Measurements from ENCODE around the gene PARD6G.

Gene PARD6G

DNA sequence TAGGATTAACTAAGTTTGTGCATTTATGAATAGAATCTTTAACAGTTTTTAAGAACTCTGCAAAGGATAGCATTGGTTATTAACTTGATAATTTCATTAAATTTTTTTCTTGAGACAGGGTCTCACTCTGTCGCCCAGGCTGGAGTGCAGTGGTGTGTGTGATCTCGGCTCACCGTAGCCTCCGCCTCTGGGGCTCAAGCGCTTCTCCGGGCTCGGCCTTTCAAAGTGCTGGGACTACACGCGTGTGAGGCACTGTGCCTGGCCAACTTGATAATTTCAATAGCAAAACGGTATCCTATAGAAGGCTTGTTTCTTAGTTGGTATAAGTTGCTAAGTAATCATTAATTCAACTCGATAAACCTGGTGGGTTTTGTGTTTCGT lies 100.3 kb downstream of the PARD6G start:
- DNase-seq (ENCODE audit: low read depth in 2 of 2): no peak

DNA sequence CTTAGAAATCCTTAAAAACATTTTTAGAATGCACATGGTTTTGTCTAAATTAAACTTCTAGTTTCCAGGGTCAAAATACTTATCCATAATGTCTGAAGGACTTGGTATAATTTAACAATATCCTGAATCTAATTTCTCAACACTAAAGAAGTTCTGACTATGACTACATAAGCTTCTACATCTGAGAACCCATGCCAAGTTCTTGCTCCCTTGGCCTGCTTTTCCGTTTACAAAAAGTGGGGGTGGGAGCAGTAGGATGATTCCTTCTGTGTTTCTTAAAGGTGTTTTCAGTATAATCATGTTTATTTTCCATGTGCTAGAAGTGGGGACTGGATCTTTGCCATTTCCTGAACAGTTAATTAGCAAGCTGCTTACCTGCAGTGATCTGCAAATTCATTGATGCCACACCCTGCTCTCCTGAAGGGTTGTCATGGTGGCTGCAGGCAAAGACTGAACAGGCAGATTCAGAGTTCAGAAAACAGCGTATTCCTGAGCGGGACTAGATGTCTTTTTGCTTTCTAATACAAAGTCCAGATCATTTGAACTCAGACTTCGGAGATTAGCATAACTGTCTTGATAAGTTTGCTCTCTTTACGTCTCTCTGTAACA lies 102.0 kb downstream of the PARD6G start:
- no peak for DNase-seq (ENCODE audit: low read depth in 2 of 2)

DNA sequence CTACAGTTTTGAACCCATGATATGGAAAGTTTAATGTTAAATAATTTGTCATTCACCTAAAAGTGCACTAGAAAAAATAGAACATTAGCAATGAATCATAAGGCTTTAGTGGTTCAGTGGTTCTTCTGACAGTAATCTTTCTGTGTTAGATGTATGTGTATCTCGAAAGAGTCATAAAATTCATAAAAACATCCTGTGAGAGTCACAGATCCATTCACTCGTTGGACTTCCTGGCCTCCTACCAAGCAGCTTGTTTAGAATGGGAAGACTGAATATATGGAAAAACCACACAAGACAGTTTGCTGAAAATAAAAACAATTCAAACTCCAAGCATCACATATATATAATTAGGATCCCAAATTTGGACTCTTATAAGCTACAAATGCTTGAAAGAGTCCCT lies 103.4 kb downstream of the PARD6G start:
- DNase-seq (ENCODE audit: low read depth in 2 of 2): no peak

DNA sequence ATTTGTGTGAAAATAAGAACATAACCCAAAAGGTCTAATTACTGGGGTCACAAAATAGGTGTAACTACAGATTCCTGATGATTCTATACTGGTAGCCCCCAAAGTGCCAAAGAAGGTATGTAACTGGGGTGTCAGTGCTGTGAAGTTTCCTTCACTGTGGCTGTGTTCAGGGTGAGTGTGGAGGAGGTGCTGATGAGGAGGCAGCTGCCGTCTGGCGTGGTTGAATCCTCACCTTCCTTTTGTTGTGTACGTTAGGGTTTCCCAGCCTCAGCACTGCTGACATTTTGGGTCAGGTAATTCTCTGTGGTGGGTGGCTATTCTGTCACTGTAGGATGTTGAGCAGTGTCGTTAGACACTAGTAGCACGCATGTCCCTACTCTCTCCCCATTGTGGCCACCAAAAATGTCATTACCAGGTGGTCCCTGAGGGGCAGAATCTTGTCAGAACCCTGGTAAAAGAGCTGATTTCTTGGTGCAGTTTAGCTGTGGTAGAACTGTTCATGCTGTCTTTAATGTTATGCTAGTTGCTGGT lies 106.8 kb downstream of the PARD6G start:
- DNase-seq (ENCODE audit: low read depth in 2 of 2): no peak

DNA sequence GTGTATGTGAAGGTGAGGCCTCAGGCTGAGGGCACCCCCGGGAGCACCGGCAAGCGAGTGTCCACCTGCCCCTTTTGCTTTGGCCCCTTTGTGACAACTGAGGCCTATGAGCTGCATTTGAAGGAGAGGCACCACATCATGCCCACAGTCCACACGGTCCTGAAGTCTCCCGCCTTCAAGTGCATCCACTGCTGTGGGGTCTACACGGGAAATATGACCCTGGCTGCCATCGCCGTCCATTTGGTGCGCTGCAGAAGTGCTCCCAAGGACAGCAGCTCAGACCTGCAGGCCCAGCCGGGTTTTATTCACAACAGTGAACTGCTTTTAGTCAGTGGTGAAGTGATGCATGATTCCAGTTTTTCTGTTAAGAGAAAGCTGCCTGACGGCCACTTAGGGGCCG lies 109.3 kb downstream of the PARD6G start:
- no peak for DNase-seq (ENCODE audit: low read depth in 2 of 2)

DNA sequence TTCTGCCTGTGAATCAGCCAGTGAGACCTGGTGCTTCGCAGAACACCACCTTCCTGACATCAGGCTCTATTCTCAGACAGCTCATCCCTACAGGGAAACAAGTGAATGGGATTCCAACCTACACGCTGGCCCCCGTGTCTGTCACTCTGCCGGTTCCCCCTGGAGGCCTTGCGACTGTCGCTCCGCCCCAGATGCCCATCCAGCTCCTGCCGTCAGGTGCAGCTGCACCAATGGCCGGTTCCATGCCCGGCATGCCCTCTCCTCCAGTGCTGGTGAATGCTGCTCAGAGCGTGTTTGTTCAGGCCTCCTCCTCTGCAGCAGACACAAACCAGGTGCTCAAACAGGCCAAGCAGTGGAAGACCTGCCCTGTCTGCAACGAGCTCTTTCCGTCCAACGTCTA lies 110.2 kb downstream of the PARD6G start:
- no peak for DNase-seq (ENCODE audit: low read depth in 2 of 2)

DNA sequence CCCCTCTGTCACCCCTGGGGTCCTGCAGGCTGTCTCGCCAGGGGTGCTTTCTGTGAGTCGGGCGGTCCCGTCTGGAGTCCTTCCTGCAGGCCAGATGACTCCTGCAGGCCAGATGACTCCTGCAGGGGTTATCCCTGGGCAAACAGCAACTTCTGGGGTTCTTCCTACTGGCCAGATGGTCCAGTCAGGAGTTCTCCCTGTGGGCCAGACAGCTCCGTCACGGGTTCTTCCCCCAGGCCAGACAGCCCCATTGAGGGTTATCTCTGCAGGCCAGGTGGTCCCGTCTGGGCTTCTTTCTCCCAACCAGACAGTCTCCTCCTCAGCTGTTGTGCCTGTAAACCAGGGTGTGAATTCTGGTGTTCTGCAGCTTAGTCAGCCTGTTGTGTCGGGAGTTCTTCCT lies 110.6 kb downstream of the PARD6G start:
- no peak for DNase-seq (ENCODE audit: low read depth in 2 of 2)

DNA sequence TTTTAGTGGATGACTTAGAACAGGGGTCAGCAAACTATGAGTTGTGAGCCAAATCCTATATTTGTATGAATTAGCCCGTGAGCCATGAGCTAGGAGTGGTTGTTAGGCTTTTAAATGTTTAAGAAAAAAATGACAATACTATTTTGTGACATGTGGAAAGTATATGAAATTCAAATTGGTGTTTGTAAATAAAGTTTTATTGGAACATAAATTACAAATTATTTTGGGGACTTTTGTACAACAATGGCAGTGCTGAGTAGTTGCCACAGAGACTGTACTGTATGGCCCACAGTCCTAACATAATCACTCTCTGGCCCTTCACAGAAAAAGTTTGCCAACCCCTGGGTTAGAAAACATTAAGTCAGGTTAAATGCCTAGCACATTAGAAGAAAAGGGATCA lies 112.2 kb downstream of the PARD6G start:
- no peak for DNase-seq (ENCODE audit: low read depth in 2 of 2)

DNA sequence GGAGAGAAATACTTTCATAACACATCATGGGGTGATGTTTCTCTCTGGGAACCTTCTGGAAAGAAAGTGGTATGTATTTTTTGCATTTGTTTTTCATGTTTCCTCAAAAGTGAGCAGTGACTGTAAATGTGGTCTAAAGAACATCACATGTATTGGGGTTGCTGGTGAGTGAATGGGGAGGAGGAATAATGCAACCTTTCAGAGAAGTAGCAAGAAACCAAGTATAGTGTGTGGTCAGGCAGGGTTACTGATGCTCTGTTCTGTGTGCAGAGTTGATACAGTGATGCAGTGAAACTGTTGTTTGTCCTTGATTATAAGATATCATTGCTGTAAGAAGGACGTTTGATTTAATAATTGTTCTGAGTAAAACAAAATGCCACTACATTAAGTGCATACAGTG lies 114.2 kb downstream of the PARD6G start:
- DNase-seq (ENCODE audit: low read depth in 2 of 2): no peak

DNA sequence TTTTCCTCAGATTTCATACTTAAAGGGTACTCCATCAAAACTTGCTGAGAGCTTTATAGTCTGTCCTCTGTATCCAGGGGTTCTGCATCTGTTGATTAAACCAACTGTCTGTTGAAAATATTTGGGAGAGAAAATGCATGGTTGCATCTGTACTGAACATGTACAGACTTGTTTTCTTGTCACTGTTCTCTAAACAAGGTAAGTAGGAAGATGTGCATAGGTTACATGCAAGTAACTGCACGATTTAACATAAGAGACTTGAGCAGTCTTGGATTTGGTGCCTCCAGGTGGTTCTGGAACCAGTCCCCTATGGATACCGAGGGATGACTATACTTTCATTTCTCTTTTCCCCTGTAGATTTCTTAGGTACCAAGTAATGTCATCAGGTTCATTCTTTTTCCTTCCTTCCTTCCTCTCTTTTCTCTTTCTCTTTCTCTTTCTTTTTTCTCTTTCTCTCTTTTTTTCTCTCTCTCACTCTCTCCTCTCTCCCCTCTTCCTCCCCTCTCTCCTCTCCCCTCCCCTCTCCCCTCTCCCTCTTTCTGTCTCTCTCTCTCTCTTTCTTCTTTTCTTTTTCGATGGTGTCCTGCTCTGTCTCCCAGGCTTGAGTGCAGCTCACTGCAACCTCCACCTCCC lies 115.0 kb downstream of the PARD6G start:
- no peak for DNase-seq (ENCODE audit: low read depth in 2 of 2)

DNA sequence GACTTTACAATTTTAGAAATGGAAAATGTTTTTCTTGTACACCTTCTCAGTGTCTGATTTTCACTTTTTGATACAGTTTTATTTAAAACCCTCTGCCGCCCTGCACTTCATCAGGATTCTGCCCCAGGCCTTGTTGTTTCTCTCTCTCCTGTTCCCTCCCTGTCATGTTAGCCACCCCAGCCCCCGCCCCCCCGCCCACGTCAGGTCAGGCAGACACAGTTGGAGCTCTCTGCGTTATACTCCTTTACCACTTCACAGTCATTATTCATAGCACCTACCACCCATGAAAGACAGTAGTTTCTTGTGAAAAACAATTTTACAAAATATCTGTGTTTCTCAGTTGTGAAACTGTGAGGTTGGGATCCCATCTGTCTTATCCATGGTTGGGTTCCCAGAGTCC lies 116.8 kb downstream of the PARD6G start:
- DNase-seq (ENCODE audit: low read depth in 2 of 2): no peak

DNA sequence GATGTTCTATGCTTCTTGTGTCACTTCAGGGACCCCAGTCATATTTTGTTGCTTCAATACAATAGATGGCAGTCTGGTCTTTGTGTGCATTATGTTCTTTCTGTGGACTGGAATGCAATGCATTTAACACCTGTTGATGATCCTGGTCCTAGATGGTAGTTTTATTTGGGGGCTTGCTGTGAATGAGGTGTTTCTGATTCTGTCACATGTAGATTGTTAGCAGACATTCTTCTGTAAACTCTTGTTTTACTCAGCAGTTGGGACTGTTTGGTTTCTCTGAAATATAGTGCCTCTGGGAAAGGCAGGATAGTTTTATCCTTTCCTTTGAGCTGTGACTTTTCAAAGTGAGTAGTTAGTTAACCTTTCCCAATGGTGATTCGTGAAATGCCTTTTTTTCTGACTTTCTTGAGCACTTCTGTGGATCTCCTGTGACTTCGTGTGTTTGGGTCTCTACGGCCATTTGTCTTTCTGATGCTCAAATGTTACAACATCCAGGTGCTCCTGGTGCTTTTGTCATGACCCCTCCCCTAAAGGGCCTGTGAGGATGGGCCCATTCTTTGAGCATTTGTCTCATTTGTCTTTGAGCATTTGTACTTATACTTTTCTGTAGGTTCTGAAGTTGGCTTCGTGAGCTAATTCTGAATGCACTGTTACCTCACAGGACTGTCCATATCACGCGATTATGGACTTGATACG lies 117.5 kb downstream of the PARD6G start:
- no peak for DNase-seq (ENCODE audit: low read depth in 2 of 2)

DNA sequence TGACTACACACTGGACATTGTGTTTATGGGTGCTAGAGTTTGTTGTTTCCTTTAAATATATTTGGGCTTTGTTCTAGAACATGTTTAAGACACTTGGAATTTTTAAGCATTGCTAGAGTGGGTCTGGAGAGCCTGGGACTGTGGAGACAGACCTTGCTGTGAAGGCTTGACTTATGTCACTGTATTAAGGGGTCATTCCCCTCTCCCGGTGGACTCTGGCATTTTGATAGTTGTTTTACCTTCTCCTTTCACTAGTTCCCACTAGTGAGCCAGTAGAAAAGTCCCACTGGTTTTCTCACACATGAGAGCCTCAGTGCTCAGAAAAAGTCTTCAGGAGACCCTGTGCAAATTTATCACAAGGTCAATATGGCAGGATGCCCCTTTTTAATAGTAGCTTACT lies 119.7 kb downstream of the PARD6G start:
- DNase-seq (ENCODE audit: low read depth in 2 of 2): no peak

DNA sequence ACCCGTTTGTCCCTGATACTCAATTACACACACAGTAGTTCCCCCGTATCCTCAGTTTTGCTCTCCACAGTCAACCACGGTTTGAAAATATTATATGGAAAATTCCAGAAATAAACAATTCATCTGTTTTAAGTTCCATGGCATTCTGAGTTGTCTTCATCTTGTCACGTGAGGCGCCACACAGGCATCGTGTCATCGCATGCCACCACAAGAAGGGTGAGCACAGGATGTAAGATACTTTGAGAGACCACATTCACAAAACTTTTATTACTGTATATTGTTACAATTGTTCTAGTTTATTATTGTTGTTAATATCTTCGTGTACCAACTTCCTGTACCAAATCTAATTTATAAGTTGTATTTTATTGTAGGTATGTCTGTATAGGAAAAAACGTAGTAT lies 120.5 kb downstream of the PARD6G start:
- DNase-seq (ENCODE audit: low read depth in 2 of 2): no peak

DNA sequence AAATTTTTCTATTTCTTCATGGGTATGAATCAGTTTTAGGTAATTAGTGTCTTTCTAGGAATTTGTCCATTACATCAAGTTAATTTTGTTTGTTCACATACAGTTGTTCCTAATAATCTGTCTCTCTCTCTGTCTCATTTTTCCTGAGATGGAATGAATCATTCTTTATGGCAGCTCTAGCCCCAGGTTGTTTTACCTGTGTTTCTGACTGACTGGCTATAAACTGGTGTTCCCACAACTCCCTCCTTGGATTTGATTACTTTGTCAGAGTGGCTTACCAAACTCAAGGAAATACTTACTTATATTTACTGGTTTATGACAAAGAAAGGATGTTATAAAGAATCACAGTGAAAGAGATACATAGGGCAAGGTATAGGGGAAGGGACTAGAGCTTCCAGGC lies 123.2 kb downstream of the PARD6G start:
- no peak for DNase-seq (ENCODE audit: low read depth in 2 of 2)

DNA sequence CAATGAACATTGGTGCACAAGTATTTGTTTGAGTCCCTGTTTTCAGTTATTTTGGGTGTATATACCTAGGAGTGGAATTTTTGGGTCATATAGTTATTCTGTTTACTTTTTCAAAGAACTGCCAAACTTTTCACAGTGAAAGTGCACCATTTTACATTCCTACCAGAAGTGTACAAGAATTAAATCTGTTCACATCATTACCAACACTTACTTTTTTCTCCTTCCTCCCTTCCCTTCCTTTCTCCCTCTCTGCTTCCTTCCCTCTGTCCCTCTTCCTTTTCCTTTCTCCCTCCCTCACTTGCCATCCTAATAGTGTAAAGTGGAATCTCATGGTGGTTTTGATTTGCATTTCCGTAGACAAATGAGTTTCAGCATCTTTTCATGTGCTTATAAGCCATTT lies 126.4 kb downstream of the PARD6G start:
- DNase-seq (ENCODE audit: low read depth in 2 of 2): no peak

DNA sequence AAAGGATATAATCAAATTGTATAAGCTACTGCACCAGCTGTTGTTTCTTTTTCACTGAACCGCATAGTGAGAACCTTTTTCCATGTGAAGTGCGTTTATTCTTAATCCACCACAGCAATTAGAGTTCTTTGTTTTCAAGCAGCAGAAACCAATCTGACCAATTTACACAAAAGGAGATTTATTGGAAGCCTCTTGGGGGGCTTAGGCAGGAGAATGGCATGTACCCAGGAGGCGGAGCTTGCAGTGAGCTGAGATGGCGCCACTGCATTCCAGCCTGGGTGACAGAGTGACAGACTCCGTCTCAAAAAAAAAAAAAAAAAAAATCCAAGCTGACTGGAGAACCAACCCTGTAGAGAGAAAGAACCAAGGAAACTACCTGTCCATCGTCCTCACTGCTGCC lies 128.2 kb downstream of the PARD6G start:
- no peak for DNase-seq (ENCODE audit: low read depth in 2 of 2)

DNA sequence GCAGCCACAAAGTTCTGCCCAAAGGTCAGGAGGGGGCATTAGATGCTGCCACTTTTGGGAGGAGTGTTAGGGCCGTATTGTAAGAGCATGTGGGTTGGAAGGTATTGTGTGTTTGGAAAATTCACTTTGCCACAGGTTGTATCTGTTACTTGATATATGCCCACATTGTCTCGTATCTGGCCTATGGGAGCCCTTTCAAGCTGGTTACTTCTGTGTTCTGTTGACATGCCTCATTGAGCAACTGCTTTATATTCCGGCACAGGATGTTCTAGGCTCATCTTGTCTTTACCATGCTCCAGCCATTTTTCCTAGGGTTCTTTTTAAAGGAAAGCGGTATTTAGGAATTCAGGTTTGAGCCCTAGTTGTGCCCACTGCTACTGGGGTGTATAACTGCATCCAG lies 132.3 kb downstream of the PARD6G start:
- no peak for DNase-seq (ENCODE audit: low read depth in 2 of 2)

DNA sequence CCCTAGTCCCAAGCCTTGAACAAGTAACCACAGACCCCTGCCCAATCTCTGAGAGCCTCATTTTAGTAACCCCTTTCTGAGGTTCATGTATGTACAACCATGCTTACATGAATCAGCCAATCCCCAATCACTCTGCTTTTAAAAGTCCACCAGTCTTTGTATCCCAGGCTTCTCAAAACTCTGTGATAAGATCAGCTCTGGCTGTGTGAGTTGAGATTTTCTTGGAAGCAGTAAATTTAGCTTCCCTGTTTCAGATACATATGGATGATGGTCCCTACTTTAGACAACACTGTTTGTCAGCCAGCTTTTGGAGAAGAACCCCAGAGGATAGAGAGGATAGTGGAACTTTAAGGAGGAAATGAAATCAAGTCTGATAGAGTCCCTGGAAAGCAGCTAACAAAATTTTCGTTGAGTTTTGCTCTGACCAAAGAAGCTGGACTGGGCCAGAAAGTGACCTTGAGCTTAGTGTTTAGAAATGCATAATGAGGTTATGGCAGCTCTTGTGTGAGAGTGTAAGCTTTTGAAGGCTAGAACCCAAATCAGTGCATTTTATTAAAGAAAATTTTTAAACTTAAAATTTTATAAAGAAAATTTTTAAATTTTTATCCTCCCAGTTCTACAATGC lies 134.6 kb downstream of the PARD6G start:
- no peak for DNase-seq (ENCODE audit: low read depth in 2 of 2)

DNA sequence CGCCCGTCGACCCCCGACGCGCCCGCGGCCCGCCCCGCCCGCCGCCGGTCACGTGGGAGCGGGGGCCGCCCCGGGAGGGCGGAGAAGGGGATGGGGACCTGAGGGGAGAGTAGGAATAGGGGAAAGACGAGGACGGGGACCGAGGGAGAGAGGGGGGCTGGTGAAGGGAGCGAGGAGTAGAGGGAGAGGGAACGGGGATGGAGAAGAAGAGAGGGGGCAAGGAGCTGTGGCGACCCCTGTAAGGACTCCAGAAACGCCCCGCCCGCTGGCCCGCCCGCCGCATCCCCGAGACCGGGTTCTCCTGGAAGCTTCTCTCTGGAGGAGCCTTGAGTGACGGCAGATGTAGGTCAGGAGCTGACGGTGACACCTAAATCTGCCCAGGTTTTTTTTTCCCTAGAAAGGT lies 137.6 kb downstream of the PARD6G start:
- DNase-seq (ENCODE audit: low read depth in 2 of 2): peak in 1 of 2 donors; percentile 14

DNA sequence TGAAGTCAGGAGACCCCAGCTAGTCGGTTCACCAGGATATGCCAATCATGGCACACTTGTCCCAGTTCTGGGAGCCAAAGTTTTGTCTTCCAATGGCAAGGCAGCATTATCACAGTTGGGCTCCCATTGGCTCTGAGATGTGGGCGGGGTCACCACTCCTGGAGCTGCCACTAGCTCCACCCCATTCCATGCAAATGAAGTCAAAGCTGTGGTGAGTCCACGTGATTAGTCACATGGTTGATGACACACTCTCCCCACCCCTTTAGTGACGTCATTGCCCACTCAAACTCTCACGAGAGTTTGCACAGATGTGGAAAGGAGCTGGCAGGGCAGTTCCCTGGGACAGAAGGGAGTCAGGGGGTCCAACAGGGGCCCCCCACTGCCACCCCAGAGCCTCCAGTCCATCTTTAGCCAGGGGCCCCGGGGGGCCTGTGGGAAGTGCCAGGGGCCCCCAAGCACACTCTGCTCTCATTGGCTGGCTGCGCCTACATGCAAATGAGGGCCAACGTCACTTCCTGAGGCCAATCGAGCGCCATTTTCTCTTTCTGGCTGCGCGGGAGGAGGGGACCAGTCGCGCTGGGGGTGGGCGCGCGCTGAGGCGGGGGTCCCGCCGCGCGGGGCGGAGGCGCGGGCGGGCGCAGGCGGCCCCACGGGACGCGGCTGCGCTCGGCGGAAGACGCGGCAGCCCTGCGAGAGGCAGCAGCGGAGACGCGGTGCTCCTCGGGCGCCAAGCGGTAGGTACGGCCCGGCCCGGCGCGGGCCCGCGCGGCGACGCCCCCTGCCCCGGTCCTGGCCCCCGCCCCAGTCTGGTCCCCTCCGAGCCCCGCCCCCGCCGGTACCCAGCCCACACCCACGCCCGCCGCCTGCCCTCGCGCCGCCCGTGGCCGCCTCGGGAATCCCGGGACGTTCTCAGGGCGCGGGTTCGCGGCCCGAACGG lies 138.3 kb downstream of the PARD6G start, which contains the start of gene ADNP2:
Gene ADNP2, plus strand, starts transcription at position 524 of the 937 bp plus-strand sequence. CDS start 8,281 bp downstream, outside the sequence.
- peak; percentile 76 to 79 for DNase-seq (ENCODE audit: low read depth in 2 of 2)

Measured in stimulated activated CD8-positive, alpha-beta memory T cell treated with anti-CD3 and anti-CD28 coated beads, Interleukin-15, amount 100 ng/mL, for 48 hours (primary cell).